LNCAP (cell line): ENCODE measurements around the gene COL4A1.

Source experiments
- TF ChIP-seq, protein P1 (sequence below): fragments of 450-650 bp; IDR thresholded peaks from 2 replicates; pipeline ENCODE4 v1.5.1; 2017; ENCODE audit warnings: mild to moderate bottlenecking

The COL4A1 gene

DNA sequence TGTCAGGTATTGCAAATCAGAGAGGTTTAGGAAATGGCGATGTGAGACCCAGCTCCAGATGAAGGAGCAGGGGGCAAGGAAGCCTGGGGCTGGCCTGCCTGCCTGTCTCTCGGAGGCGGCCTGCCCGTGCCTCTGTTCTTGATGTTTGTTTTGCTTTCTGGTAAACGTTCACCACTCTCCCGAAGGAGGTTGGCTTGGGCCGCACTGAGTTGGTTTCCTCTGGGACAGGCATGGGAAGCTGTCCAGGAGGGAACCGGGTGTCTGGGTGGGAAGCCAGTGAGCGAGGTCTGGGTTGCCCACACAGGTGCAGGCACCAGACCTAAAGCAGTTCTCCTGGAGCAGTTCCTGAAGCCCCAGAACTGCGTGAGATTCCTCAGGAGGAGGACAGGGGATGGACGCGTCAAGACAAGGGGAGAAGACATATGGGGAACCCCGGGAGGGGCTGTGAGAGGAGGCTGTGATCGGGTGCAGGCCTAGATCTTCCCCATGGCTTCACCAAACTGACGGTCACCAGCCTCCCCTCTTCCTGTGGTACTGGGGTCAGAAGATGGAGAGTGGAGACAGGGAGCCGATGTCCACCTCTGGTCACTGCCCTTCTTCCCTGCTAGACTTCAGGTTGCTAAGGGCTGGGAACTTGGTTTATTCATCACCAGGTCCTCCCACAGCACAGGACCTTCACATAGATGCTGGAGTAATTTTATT, 15.3 kb upstream of the COL4A1 start:
- TF ChIP-seq, protein P1, sequence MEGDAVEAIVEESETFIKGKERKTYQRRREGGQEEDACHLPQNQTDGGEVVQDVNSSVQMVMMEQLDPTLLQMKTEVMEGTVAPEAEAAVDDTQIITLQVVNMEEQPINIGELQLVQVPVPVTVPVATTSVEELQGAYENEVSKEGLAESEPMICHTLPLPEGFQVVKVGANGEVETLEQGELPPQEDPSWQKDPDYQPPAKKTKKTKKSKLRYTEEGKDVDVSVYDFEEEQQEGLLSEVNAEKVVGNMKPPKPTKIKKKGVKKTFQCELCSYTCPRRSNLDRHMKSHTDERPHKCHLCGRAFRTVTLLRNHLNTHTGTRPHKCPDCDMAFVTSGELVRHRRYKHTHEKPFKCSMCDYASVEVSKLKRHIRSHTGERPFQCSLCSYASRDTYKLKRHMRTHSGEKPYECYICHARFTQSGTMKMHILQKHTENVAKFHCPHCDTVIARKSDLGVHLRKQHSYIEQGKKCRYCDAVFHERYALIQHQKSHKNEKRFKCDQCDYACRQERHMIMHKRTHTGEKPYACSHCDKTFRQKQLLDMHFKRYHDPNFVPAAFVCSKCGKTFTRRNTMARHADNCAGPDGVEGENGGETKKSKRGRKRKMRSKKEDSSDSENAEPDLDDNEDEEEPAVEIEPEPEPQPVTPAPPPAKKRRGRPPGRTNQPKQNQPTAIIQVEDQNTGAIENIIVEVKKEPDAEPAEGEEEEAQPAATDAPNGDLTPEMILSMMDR, result no peak

GRCh38 chr13:110320645-110321044, 13.7 kb upstream of the COL4A1 start:
- TF ChIP-seq, protein P1, result no peak

- TF ChIP-seq, protein P1, result no peak
Observed at GRCh38 chr13:110319774-110320509, 13.0 kb upstream of the COL4A1 start.

DNA sequence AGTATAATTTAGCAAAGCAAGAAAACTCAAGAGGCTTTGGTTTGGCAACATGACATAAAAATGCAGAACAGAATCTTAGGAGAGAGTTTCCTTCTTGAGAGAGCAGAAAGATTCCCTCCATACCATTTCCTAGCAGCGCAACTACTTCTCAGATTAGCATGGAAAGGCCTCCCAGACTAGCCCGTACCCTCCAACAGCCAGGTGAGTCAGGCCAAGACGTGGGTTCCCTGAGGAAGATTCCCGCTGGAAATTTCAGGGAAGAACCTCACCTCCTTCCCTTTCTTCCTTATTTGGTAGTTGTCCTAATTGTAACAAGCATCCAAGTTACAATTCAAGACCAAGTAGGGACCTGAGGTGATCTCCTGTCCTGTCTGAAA, 12.4 kb upstream of the COL4A1 start:
- TF ChIP-seq, protein P1, result no peak

GRCh38 chr13:110318920-110319319, 12.0 kb upstream of the COL4A1 start:
- TF ChIP-seq, protein P1, result no peak

DNA sequence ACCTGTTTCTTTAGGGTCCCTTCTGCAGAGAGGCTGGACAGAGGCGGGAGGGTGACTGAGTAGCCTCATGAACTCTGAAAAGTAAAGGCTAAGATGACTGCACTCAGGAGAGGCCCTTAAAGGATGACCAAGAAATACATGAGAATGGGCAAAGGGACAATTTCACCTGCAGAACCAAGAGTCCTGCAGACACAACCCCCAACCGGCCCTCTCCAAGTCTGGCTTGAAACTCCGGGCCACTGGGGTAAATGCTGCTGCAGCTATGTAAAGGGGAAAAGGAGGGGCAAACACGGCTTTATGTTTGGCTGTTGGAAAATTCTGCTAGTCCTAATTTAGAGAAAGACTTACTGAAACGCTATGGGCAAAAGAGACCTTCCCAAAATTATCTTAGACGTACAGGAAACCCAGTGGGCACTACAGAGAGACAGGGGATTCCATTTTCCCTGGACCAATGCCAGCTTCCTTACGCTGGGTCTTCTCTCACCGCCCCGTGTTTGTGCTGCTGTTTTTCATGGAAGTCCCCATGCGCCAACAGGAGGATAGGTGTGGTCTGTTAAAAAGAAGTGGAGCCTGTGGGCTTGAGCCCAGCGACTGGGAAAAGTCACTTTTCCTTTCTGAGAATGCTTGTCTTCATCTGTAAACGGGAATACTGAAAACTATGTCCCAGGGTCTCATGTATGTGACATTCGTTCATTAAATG, 10.7 kb upstream of the COL4A1 start:
- TF ChIP-seq, protein P1, result no peak

DNA sequence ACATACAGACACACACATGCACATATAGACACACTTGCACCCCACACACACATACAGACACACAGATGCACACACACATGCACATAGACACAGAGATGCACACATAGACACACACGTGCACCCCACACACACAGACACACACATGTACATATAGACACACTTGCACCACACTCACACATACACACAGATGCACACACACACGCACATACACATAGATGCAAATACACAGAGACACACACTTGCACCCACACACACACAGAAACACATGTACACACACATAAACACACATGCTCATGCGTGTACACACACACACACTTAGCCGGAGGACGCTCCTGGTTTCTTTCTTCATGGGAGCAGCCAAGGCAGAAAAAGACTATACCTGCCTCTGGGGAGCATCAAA, 10.1 kb upstream of the COL4A1 start:
- TF ChIP-seq, protein P1, result no peak
